Activated CD8-positive, alpha-beta memory T cell treated with anti-CD3 and anti-CD28 coated beads, Interleukin-2, amount 50 U/mL, for 24 hours (primary cell): ENCODE data around the gene SMAD4.
A peak's percentile ranks its signal among the peaks of the same experiment; 100 is the strongest.
"Not testable (repeated sequence)": the region's sequence is repeated elsewhere in the genome, so short reads cannot be mapped to it uniquely, and the experiment has no call there.

ENCODE experiments used
- DNase-seq: peaks from one replicate; pipeline ENCODE4 v3.0.0-alpha.2; 2020; ENCODE audit errors: extremely low read depth

The SMAD4 gene

GRCh38 chr18:51029694-51030536 is at the start of gene SMAD4:
Gene SMAD4, plus strand, starts transcription at chr18:51030213. Its CDS starts 16,834 bp downstream, at chr18:51047047.
- DNase-seq = peak; percentile 96

GRCh38 chr18:50981381-50981780 is 48.6 kb upstream of the SMAD4 start:
- no peak for DNase-seq

GRCh38 chr18:50982086-50982801 is 47.8 kb upstream of the SMAD4 start:
- DNase-seq = no peak

GRCh38 chr18:50982802-50983179 is 47.2 kb upstream of the SMAD4 start:
- no peak for DNase-seq

- no peak for DNase-seq
These were observed 43.5 kb upstream of the SMAD4 start for GRCh38 chr18:50986360-50987087.

- DNase-seq = no peak
These were observed 42.8 kb upstream of the SMAD4 start for GRCh38 chr18:50987261-50987660.

- DNase-seq = no peak
These were observed 40.3 kb upstream of the SMAD4 start for GRCh38 chr18:50989711-50990110.

- DNase-seq = no peak
These were observed 37.7 kb upstream of the SMAD4 start for GRCh38 chr18:50992351-50992762.

- no peak for DNase-seq
These were observed 36.0 kb upstream of the SMAD4 start for GRCh38 chr18:50994031-50994430.

GRCh38 chr18:51003174-51003573 is 26.8 kb upstream of the SMAD4 start:
- not testable (repeated sequence) for DNase-seq

- DNase-seq = no peak
These were observed 23.8 kb upstream of the SMAD4 start for GRCh38 chr18:51006061-51006818.

GRCh38 chr18:51006948-51007789 is 22.8 kb upstream of the SMAD4 start:
- no peak for DNase-seq

GRCh38 chr18:51007790-51008139 is 22.2 kb upstream of the SMAD4 start:
- DNase-seq = no peak

- DNase-seq = no peak
These were observed 20.9 kb upstream of the SMAD4 start for GRCh38 chr18:51009072-51009471.

GRCh38 chr18:51010218-51010617 is 19.8 kb upstream of the SMAD4 start:
- no peak for DNase-seq

- DNase-seq = no peak
These were observed 18.3 kb upstream of the SMAD4 start for GRCh38 chr18:51011709-51012108.

GRCh38 chr18:51012441-51012840 is 17.6 kb upstream of the SMAD4 start:
- no peak for DNase-seq

GRCh38 chr18:51013259-51013658 is 16.8 kb upstream of the SMAD4 start:
- DNase-seq = no peak

- DNase-seq = no peak
These were observed 12.7 kb upstream of the SMAD4 start for GRCh38 chr18:51017140-51017879.

GRCh38 chr18:51020536-51020935 is 9.5 kb upstream of the SMAD4 start:
- no peak for DNase-seq
